Fibroblast of mammary gland (primary cell): ENCODE measurements around the gene DDX31.
A peak's percentile ranks its signal among the peaks of the same experiment; 100 is the strongest.

Experiments used
- DNase-seq: peaks from one replicate; pipeline ENCODE4 v3.0.0-alpha.2; 2010; ENCODE audit warnings: low read depth
- H3K4me3 ChIP-seq: 2 replicates; pipeline ENCODE4 v1.5.1; 2011; ENCODE audit warnings: low read depth, mild to moderate bottlenecking, low read length, moderate library complexity; ENCODE audit not compliant: control insufficient read depth
- TF ChIP-seq, protein P1 (sequence below): conservative IDR thresholded peaks from 2 replicates; pipeline ENCODE4 v1.5.1; 2011; ENCODE audit warnings: low read depth, low read length, inconsistent platforms; ENCODE audit not compliant: control insufficient read depth, insufficient read depth

The DDX31 gene

GRCh38 chr9:132626285-132626684 lies 43.5 kb downstream of the DDX31 start:
- no peak for DNase-seq
- TF ChIP-seq, protein P1, sequence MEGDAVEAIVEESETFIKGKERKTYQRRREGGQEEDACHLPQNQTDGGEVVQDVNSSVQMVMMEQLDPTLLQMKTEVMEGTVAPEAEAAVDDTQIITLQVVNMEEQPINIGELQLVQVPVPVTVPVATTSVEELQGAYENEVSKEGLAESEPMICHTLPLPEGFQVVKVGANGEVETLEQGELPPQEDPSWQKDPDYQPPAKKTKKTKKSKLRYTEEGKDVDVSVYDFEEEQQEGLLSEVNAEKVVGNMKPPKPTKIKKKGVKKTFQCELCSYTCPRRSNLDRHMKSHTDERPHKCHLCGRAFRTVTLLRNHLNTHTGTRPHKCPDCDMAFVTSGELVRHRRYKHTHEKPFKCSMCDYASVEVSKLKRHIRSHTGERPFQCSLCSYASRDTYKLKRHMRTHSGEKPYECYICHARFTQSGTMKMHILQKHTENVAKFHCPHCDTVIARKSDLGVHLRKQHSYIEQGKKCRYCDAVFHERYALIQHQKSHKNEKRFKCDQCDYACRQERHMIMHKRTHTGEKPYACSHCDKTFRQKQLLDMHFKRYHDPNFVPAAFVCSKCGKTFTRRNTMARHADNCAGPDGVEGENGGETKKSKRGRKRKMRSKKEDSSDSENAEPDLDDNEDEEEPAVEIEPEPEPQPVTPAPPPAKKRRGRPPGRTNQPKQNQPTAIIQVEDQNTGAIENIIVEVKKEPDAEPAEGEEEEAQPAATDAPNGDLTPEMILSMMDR, result no peak
- no peak overlapping the region for H3K4me3 ChIP-seq

DNA sequence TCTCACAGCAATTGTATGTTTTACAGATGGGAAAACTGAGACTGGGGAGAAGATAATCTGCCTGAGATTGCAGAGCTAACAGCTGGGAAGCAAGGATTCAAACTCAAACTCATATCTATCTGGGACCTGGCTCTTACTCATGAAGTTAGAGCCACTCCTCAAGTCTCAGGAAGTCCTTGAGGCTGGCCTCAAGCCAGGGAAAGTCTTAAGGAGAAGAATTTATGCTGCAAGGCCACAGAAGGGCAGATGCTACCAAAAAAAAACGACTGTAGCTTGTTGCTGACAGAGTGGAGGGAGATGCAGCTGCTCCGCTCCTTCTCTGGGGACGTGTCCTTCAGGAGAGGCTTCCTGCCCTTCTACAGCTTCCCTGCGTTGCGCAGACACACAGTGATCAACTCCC lies 47.6 kb downstream of the DDX31 start:
- peak; percentile 38 for DNase-seq
- no peak overlapping the region for H3K4me3 ChIP-seq
- TF ChIP-seq, protein P1, result no peak

DNA sequence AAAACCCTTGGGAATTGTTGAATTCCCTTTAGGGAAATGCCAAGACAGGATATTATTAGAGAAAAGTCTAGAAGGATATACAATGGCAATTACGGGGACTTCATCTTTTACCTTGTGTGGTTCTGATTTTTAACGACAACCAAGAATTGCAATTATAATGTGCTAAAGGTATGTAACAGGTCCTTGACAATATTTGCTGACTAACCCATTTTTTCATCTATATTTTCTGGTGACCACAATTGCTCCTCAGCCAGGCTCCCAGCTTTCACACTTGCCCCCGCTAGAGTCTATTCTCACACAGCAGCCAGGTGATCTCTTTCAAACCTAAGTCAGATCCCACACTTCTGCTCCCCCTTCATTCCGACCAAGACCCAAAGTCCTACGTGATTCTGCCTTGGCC lies 53.1 kb downstream of the DDX31 start:
- no peak overlapping the region for H3K4me3 ChIP-seq
- TF ChIP-seq, protein P1, result no peak
- DNase-seq, result no peak

DNA sequence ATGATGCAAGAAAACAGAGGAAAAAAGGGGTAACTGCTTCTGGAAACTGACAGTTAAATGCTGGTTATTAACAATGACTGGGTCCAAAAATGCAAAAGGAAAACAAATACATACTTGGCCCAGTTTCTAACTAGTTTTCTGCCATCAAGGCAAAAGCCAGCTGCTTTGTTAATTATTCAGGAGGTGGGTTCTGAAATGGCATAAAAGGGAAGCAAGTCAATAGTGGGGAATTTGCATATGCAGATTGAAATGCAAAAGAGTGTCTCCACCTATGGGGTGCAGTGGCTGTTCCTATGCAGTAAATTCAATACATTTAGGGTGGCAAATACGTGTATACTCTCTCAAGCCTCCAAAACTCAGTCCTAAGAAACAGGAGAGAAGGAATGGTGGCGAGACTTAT lies 54.0 kb downstream of the DDX31 start:
- TF ChIP-seq, protein P1, result no peak
- no peak for DNase-seq
- H3K4me3 ChIP-seq, result no peak overlapping the region

- H3K4me3 ChIP-seq, result no peak overlapping the region
- TF ChIP-seq, protein P1, result no peak
- DNase-seq, result no peak
Observed at GRCh38 chr9:132614324-132614723, 55.5 kb downstream of the DDX31 start.

- no peak for DNase-seq
- TF ChIP-seq, protein P1, result no peak
- no peak overlapping the region for H3K4me3 ChIP-seq
Observed at GRCh38 chr9:132610661-132611060, 59.1 kb downstream of the DDX31 start.

DNA sequence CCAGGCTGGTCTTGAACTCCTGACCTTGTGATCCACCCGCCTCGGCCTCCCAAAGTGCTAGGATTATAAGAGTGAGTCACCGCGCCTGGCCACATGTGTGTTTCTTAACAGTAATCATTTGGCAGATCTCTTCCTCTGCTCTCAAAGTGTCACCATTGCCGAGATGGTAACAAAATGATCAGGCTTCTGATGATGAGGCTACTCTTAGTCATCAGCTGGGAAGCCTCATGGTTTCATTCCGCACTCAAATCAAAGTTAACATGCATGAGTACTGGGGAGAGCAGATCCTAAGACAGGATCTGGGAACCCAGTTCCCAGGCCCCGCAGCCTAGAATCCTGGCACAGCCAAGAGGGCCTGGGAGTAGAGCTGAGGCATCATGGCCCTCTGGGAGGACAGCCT lies 60.0 kb downstream of the DDX31 start:
- DNase-seq, result peak; percentile 100
- TF ChIP-seq, protein P1, result no peak

More for the DNA sequence above, 60.0 kb downstream of the DDX31 start:
- H3K4me3 ChIP-seq, result no peak overlapping the region
